GM12891 (cell line): ENCODE results near the gene FUNDC2.

ENCODE experiments used
- PAX5 ChIP-seq: IDR thresholded peaks from 2 replicates; pipeline ENCODE4 v1.6.1; 2011; ENCODE audit warnings: low read length, moderate library complexity, mild to moderate bottlenecking; ENCODE audit not compliant: insufficient read depth, severe bottlenecking
- POLR2A ChIP-seq: IDR thresholded peaks from 2 replicates; pipeline ENCODE4 v1.6.1; 2011; ENCODE audit warnings: low read depth, low read length, control low read depth
- POLR2AphosphoS5 ChIP-seq: IDR thresholded peaks from 2 replicates; pipeline ENCODE4 v1.6.1; 2011; ENCODE audit warnings: low read depth, low read length, control low read depth
- POU2F2 ChIP-seq: IDR thresholded peaks from 2 replicates; pipeline ENCODE4 v1.6.1; 2011; ENCODE audit warnings: low read depth, mild to moderate bottlenecking, control low read depth, low read length, moderate library complexity
- SPI1 ChIP-seq: IDR thresholded peaks from 2 replicates; pipeline ENCODE4 v1.6.1; 2011; ENCODE audit warnings: low read depth, low read length, control low read depth
- TAF1 ChIP-seq: IDR thresholded peaks from 2 replicates; pipeline ENCODE4 v1.6.1; 2011; ENCODE audit warnings: low read depth, low read length, control low read depth

DNA sequence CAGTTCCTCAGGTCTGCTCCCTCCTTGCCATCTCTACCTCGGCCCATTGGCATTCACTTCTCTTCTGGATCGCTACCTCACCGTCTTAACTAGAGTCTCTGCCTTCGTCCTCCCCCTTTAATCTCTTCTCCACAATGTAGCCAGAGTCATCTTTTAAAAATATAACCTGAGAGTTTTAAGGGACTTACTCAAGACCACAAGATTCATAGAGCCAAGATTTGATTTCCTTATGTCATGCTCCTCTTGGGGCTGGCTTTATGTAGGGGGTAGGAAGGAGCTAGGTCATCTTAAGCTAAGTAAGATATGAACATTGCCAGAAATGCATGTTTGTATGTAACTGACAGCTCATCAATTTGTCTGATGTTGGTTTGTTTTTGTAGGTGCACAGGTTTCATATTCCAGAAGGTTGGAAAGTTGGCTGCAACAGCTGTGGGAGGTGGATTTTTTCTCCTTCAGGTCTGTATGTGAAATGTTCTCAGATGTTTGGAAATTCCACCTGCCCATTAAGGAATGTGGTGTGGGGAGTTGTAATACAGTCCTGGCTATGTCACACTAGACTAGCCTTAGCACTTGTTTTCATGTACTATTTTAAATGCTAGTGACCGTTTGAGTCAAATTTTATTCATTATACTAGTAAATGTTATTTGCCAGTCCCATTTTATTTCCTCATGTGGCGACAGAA is 19.6 kb downstream of the FUNDC2 start:
- no peak for TF ChIP-seq SPI1
- no peak for TF ChIP-seq POLR2A
- no peak for TF ChIP-seq POLR2AphosphoS5
- no peak for TF ChIP-seq TAF1
- TF ChIP-seq PAX5, result no peak
- TF ChIP-seq POU2F2, result no peak
